ENCODE measurements around the gene NR2C1.
"Not testable (repeated sequence)": the region's sequence is repeated elsewhere in the genome, so short reads cannot be mapped to it uniquely, and the experiment has no call there.

NR2C1 gene

DNA sequence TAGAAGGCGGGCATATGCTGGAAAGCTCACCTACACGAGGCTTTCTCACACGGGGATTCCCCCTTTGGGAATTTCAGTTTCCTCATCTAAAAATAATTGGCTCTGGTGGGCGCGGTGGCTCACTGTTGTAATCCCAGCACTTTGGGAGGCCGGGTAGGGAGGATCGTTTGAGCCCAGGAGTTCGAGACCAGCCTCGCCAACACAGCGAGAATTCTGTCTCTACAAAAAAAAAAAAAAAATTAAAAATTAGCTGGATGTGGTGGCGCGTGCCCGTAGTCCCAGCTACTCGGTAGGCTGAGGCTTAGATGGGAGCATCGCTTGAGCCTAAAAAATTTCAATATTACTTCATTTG lies 69.5 kb downstream of the NR2C1 start:
- in situ Hi-C loops (cut with MboI; ENCODE audit: low sequenced_read_pairs) = no loop called here

DNA sequence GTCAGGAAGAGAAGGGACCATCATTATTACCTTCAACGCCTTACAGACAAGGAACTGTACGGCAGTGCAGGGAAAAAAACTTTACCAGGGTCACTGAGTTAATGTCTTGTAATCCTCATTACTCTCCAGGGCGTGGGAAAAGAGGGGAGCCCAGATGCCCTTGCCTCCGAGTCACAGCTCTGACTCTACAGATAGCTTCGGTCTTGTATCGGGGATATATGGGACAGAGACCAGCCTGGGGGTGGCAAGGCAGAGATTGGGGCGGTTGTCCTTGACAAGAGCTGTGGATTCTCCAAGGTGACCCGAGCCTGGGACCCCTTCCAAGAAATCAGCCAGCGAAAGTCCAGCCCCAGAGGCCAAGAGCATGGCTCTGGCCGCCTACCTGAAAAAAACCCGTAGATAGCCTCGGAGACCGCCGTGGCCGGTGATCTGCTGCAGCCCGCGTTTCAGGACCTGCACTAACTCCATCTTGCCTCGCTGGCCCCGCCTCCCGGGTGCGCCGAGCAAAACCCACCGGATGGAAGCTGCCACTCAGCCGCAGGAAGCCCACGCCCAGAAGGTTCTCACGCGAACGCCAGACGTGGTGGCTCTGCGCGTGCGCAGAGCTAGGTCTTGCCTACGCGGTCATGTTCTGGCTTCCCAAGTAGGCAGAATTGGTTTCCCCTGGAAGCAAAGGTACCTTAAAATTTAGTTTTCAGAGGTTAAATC lies 70.1 kb downstream of the NR2C1 start, which contains the start of gene NDUFA12:
Gene NDUFA12, minus strand, starts transcription at position 485 of the 708 bp plus-strand sequence. Its CDS starts 17 bp downstream, at position 468.
- in situ Hi-C loops (cut with MboI; ENCODE audit: low sequenced_read_pairs) = no loop called here

DNA sequence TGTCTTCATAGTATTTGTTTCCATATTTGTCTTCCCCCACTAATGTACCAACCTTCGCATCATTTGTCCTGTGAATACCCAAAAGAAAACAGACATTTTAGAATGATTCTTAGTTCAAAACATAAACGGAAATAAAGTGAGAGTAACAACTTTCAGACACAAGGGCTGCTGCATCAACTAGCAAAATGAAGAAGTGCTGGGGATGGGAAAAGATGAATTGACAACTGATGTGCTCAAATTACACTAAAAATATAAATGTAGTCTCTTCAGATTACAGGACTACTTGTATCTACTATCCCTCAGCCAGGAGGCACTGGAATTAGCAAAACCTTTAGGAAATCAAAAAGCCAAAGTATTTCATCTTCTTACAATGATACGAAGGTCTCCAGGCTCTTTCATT lies 70.7 kb downstream of the NR2C1 start:
- in situ Hi-C loops (cut with MboI; ENCODE audit: low sequenced_read_pairs) = no loop called here

DNA sequence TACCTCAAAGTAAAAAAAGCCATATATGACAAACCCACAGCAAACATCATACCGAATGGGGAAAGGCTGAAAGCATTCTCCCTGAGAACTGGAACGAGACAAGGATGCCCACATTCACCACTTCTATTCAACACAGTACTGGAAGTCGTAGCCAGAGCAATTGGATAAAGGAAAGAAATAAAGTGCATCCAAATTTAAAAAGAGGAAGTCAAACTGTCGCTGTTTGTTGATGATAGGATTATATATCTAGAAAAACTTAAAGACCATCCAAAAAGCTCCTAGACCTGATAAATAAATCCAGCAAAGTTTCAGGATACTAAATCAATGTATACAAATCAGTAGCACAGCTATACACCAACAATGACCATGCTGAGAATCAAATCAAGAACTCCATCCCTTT lies 75.1 kb downstream of the NR2C1 start:
- in situ Hi-C loops (cut with MboI; ENCODE audit: low sequenced_read_pairs) = no loop called here

DNA sequence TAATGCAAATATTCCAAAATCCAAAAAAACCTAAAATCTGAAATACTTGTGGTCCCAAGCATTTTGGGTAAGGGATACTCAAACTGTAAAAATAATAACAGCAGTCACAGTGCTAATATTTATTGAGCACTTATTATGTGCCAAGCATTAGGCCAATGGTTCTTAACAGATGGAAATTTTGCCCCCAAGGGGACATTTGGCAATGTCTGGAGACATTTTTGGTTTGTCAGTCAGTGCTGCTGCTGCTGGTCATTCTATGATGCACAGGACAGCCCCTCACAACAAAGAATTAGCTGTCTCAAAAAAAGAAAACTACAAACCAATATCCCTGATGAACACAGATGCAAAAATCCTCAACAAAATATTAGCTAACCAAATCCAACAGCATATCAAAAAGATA lies 75.7 kb downstream of the NR2C1 start:
- in situ Hi-C loops (cut with MboI; ENCODE audit: low sequenced_read_pairs) = no loop called here

DNA sequence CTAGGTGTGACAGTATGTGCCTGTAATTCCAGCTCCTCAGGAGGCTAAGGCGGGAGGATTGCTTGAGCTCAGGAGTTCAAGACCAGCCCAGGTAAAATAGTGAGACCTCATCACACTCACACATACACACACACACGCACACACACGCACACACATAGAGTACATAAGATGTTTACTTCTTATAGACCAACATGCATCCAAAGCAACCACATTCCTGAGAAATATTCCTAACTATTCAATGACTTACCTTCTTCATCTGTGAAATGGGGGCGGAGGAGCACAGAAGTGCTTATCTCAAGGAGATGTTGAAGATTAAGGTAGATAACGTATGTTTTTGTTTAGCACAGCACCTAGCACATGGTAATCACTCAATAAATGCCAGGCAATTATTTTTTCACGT lies 76.4 kb downstream of the NR2C1 start:
- in situ Hi-C loops (cut with MboI; ENCODE audit: low sequenced_read_pairs) = no loop called here

DNA sequence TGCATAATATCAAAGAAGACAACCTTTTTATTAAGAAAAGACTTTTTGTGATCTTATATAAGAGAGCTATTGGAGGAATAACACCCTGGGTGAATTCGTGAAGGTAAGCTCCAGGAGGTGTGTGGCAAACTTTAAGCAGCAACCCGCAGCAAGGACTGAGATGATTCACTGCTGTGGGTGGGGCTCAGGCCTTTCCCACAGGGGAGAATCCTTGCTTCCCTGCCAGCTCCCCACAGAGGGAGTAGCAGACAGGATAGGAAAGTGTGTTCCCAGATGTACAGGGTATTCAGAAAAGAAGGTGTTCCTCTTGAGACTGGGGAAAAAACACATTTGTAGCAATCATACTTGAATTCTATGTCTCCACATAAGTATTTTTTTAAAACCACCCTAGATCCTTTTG lies 79.1 kb downstream of the NR2C1 start:
- in situ Hi-C loops (cut with MboI; ENCODE audit: low sequenced_read_pairs) = no loop called here

DNA sequence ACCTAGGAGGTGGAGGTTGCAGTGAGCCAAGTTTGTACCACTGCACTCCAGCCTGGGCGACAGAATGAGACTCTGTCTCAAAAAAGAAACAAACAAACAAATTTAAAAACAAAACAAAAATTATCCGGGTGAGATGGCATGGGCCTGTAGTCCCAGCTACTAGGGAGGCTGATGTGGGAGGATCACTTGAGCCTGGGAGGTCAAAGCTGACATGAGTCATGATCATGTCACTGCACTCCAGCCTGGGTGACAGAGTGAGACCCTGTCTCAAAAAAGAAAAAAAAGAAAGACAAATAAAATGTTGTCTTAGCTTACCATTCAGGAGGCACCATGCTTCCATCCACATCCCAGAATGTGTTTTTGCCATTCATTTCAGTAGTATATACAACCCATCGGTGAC lies 79.6 kb downstream of the NR2C1 start:
- in situ Hi-C loops (cut with MboI; ENCODE audit: low sequenced_read_pairs) = not testable (repeated sequence)

DNA sequence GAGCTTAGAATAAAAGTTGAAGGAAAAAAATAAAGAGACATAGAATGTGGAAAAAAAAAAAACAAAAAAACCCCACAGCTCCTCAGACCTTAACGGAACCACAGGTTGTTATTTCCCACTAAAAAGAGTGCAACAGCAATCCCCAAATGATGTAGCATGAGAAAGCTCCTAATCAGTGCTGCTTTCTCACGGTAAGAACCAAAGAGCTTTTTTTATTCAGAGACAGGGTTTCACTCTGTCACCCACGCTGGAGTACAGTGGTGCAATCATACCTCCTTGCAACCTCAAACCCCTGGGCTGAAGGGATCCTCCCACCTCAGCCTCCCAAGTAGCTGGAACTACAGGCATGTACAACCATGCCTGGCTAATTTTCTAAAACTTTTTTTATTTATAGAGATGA lies 83.2 kb downstream of the NR2C1 start:
- in situ Hi-C loops (cut with MboI; ENCODE audit: low sequenced_read_pairs) = no loop called here

DNA sequence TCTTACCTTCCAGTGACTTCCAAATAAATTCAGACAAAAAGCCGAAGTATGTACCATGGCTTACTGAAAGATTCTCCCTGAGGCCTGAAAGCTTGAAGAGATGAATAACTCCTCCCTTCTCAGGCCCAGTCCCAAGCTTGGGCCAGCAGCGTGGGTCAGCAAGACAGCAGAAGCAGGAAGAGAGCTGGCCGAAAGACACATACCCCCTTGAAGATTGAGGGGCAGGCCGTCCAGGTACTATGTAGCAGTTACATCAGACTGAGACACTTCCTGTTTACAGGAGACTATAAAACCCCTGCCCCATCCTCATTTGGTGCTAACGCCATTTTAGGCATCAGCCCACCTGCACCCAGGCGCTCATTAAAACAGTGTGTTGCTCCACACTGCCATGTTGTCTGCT lies 84.9 kb downstream of the NR2C1 start:
- in situ Hi-C loops (cut with MboI; ENCODE audit: low sequenced_read_pairs) = no loop called here

DNA sequence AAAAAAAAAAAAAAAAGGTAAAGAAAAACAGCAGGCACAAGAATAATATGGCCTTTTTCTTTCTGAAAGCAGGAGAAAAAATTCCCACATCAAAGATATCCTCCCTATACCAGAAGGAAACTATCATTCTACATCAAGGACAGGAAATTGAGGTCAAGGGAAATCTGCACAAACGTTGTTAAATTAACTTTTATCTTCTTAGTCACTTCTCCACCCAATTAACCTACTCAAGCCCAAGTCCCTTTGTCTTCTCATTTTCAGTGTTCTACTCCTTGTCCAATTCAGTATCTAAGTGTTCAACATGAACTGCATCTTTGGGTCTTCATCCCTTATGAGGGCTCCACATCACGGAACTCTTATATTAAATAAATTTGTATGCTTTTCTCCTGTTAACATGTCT lies 85.6 kb downstream of the NR2C1 start:
- in situ Hi-C loops (cut with MboI; ENCODE audit: low sequenced_read_pairs) = no loop called here

DNA sequence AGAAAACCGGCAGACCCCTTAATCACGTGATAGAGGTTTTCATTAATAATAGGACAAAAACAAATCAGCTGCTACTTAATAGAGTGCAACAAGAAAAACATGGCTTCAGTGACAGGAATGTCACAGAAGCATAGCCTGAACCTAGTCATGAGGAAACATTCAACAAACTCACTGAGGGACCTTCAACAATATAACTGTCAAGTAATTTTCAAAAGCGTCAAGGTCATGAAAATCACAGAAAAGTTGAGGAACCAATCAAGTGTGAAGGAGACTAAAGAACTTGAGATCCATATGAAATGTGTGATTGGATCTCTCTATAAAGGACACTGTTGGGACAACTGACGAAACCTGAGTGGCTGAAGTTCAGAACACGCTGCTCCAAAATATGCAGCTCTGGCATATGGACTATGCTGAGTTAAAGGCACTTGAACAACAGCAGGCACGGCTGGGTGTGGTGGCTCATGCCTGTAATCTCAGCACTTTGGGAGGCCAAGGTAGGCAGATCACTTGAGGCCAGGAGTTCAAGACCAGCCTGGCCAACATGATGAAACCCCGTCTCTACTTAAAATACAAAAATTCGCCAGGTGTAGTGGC lies 86.2 kb downstream of the NR2C1 start:
- in situ Hi-C loops (cut with MboI; ENCODE audit: low sequenced_read_pairs) = no loop called here

DNA sequence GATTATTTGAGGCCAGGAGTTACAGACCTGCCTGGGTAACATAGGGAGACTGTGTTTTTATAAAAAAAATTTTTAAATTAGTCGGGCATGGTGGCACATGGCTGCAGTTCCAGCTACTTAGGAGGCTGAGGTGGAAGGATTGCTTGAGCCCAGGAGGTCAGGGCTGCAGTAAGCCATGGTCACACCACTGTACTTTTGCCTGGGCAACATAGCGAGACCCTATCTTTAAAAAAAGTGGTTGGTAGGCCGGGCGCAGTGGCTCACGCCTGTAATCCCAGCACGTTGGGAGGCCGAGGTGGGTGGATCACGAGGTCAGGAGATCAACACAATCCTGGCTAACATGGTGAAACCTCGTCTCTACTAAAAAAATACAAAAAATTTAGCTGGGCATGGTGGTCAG lies 88.3 kb downstream of the NR2C1 start:
- in situ Hi-C loops (cut with MboI; ENCODE audit: low sequenced_read_pairs) = not testable (repeated sequence)

DNA sequence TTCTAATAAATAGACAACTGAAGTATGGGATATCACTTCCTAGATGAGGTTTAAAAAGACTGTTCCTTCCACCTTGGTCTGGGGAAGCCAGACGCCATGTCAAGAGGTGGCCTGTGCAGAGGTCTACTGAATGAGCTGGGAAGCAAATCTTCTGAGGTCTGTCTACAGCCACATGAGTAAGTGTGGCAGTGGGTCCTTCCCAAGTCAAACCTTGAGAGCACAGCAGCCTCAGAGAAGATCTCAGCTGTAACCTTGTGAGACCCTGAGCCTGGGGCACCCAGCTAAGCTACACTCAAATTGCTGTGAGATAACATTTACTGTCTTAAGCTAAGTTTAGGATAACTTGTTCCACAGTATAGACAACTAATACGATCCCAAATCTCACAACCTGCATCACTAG lies 90.1 kb downstream of the NR2C1 start:
- in situ Hi-C loops (cut with MboI; ENCODE audit: low sequenced_read_pairs) = no loop called here

DNA sequence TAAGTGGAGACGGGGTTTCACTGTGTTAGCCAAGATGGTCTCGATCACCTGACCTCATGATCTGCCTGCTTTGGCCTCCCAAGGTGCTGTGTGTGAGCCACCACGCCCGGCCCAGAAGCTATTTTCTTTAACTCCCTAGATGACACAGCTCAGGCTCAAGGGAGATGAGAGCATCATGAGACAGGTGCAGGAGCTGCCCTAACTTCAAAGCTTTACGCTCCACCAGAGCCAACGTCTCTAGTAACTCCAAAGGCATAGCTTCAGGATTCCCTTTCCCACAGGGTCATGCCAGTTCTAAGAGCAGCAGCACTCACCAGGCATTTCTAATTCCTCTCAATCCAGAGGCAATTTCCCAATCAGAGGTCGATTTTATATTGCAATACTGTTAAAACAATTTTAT lies 91.0 kb downstream of the NR2C1 start:
- in situ Hi-C loops (cut with MboI; ENCODE audit: low sequenced_read_pairs) = no loop called here

DNA sequence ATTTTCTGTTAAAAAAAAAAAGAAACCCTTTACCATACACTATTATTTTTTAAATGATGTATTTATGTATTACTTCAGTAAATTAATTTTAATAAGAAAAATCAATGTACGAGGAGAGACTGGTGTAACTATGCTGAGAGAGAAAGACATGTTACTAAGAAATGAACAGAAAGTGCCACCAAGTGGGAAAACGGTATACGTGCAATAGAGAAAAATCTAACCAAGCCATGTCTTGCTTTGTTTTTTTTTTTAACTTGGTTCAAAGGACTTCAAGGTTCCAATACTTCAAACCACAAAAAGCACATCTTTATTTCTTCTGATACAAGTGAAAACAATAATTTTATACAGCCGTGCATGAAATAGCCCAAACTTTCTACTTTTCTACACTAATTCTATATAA lies 92.8 kb downstream of the NR2C1 start:
- in situ Hi-C loops (cut with MboI; ENCODE audit: low sequenced_read_pairs) = no loop called here

DNA sequence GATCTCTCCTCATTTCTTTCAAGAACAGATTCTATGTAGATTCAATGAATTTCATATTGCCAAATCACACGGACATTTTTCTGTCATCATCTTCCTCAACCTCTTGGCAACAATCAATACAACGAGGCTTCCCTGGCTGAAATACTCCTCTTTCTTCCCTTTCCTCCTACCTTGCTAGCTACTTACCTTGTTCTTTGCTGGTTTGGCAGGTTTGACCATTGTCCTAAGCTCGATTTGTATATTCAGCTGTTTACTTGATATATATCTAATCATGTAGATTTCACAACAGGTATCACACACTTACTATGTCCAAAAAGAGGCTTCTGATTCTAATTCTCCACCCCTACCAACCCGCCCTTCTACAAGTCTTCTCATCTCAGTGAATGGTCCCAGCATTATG lies 93.5 kb downstream of the NR2C1 start:
- in situ Hi-C loops (cut with MboI; ENCODE audit: low sequenced_read_pairs) = no loop called here

DNA sequence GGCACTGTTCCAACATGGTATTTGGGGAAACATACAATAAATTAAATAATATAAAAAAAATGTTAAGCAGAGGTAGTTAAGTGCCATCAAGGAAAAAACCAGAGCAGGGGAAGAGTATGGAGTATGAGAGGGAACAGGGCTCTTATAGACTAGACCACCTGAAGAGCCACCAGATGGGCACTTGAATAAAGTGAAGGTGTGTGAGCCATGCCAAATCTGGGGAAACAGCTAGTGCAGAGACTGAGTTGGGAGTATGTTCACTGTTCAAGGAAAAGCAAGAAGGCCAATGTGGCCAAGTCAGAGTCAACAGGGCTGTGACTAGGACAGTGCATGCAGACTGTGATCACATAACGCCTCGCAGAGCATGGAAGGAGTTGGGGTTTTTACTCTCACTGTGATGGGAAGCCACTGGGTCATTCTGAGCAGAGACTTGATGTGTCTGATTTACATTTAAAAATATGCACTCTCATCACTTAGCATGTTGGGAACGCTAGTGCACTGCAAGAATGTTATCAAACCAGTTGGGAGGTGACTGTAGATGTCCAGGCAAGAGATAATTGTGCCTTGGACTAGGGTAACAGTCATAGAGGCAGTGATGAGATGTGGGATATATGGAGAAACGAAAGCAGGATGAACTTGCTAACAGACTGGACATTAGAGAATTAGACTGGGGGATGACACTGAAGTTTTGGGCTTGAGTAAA lies 95.5 kb downstream of the NR2C1 start:
- in situ Hi-C loops (cut with MboI; ENCODE audit: low sequenced_read_pairs) = no loop called here

DNA sequence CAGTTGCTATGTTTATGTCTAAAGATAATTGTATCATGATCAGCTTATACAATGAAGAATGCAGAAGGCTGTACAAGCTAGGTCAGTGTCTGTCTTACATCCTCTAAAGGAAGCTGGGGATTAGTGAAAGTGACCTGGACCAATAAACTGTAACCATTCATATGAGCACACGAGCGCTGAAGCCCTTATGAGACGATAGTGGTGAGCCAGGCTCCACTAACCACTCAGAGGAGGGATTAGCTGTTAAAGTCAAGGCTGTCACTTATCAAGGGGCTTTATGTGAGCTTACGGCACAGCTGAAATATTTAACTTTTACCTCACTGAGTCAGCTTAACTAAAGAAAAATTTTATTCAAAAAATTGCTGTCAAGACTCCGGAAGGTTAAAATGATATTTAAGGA lies 100.2 kb downstream of the NR2C1 start:
- in situ Hi-C loops (cut with MboI; ENCODE audit: low sequenced_read_pairs) = no loop called here

DNA sequence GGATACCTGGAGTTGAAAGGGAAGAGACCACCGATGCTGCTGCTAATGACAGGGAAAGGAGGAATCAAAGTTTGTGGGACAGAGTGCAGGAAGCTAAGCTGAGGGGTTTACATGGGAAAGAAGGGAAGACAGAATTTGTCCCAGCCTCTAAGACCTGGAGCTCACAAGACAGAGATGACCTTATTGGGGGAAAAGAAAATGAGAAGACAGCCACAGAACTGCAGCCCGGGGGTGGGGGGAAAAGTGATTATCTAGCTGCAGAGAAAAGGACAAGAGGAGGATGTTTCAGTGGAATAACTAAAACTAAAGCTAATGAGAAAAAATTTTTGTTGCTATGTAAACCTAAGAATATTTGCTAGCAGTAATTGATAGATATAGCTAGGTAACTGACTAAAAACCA lies 100.6 kb downstream of the NR2C1 start:
- in situ Hi-C loops (cut with MboI; ENCODE audit: low sequenced_read_pairs) = no loop called here

DNA sequence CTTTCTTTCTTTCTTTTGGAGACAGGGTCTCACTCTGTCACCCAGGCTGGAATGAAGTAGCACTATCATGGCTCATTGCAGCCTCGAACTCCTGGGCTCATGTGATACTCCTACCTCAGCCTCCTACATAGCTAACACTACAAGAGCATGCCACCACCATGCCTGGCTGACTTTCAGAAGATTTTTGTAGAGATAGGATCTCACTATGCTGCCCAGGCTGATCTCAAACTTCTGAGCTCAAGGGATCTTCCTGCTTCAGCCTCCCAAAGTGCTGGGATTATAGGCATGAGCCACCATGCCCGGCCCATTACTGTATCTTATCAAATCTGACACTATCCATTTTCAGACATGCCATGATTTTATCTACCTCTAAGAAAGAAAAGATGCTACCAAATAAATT lies 101.5 kb downstream of the NR2C1 start:
- in situ Hi-C loops (cut with MboI; ENCODE audit: low sequenced_read_pairs) = no loop called here

DNA sequence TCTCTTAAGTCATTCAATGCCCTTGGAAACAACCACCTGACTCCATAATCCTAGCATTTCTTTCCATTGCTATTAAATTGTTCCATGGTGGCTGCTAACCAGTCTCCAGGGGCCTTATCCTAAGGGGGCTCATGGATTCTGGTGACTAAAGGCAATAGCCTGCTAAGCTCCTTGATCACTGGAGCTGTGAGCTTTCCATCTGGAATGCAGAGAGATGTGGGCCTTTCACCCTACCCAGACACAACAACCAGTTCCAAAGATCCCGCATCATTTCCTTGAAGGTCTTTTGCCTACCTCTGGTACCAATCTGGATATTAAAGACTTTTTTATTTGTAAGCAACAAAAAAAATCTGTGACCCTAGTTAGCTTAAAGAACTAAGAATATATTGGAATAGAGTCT lies 102.9 kb downstream of the NR2C1 start:
- in situ Hi-C loops (cut with MboI; ENCODE audit: low sequenced_read_pairs) = no loop called here
